Activated CD4-positive, alpha-beta memory T cell treated with anti-CD3 and anti-CD28 coated beads, Interleukin-2, amount 10 ng/mL, durations not matched to agents 7 days and 5 days (primary cell): ENCODE measurements around the gene CASTOR1. TPM values are rescaled to one million over a fixed set of nuclear protein-coding genes. Genes with fewer than 3 reads are reported as not detected.
A peak's percentile ranks its signal among the peaks of the same experiment; 100 is the strongest.

Experiments used
- CTCF ChIA-PET: fragments of 350-600 bp; sonication (Branson Sonifier 250); formaldehyde crosslinking; loops from one replicate; lab custom pipeline; 2021; ENCODE audit warnings: antibody characterized with exemption, inconsistent platforms; lab: Charles Lee
- POLR2A ChIA-PET: fragments of 350-600 bp; sonication (Branson Sonifier 250); formaldehyde crosslinking; loops from one replicate; lab custom pipeline; 2021; ENCODE audit warnings: antibody characterized with exemption; lab: Charles Lee
- DNase-seq: peaks from one replicate; pipeline ENCODE4 v3.0.0-alpha.2; 2020
- H3K27ac Mint-ChIP-seq: one replicate; pipeline ENCODE4 v1.8.0; 2021; ENCODE audit warnings: mild to moderate bottlenecking, mixed read lengths
- H3K27me3 Mint-ChIP-seq: one replicate; pipeline ENCODE4 v1.8.0; 2021; ENCODE audit warnings: mixed read lengths
- H3K36me3 Mint-ChIP-seq: one replicate; pipeline ENCODE4 v1.8.0; 2021; ENCODE audit warnings: low read depth, mixed read lengths
- H3K4me1 Mint-ChIP-seq: one replicate; pipeline ENCODE4 v1.8.0; 2021; ENCODE audit warnings: mixed read lengths
- H3K4me3 Mint-ChIP-seq: one replicate; pipeline ENCODE4 v1.8.0; 2021; ENCODE audit warnings: mild to moderate bottlenecking, mixed read lengths
- H3K9me3 Mint-ChIP-seq: one replicate; pipeline ENCODE4 v1.8.0; 2021; ENCODE audit warnings: mixed read lengths
- total RNA-seq, 2 experiments: library from RNA; stranded (reverse); gene quantifications; one replicate each; pipeline ENCODE4 v1.2.3, GENCODE V29; 2021

CASTOR1 gene
- total RNA-seq, 2 experiments from 2014 or later, result 14.2 to 14.6 TPM

GRCh38 chr22:30253205-30253852 is 36.0 kb downstream of the CASTOR1 start:
- H3K36me3 Mint-ChIP-seq, result no peaks in the 10 kb centered on the region
- no peaks in the 10 kb centered on the region for H3K9me3 Mint-ChIP-seq
- H3K4me3 Mint-ChIP-seq, result no peak overlapping the region
- no peak overlapping the region for H3K27ac Mint-ChIP-seq
- H3K27me3 Mint-ChIP-seq, result no peaks in the 10 kb centered on the region
- ChIA-PET CTCF (interaction anchor here (1.0 kb wide), 1 partner anchor 145 kb away, joined by 3 read pairs; no protein-coding TSS in a partner anchor), POLR2A (interaction anchor here (1.0 kb wide), 1 partner anchor 37 kb away, joined by 4 read pairs; no protein-coding TSS in a partner anchor)
- no peak for DNase-seq
- H3K4me1 Mint-ChIP-seq, result peaks cover 63% of the 10 kb centered on the region

- H3K9me3 Mint-ChIP-seq, result no peaks in the 10 kb centered on the region
- H3K27ac Mint-ChIP-seq, result no peak overlapping the region
- ChIA-PET POLR2A (interaction anchor here (1.0 kb wide), 1 partner anchor 38 kb away, joined by 4 read pairs; no protein-coding TSS in a partner anchor), CTCF (interaction anchor here (1.0 kb wide), 1 partner anchor 145 kb away, joined by 3 read pairs; no protein-coding TSS in a partner anchor)
- peaks cover 65% of the 10 kb centered on the region for H3K4me1 Mint-ChIP-seq
- no peaks in the 10 kb centered on the region for H3K36me3 Mint-ChIP-seq
- H3K27me3 Mint-ChIP-seq, result no peaks in the 10 kb centered on the region
- no peak overlapping the region for H3K4me3 Mint-ChIP-seq
- DNase-seq, result no peak
These were observed 36.7 kb downstream of the CASTOR1 start for GRCh38 chr22:30252411-30253204.

GRCh38 chr22:30251711-30252110 is 37.6 kb downstream of the CASTOR1 start:
- Mint-ChIP-seq H3K36me3 (no peaks in the 10 kb centered on the region), H3K27ac (no peak overlapping the region), H3K4me1 (peaks cover 72% of the 10 kb centered on the region), H3K9me3 (no peaks in the 10 kb centered on the region), H3K4me3 (no peak overlapping the region), H3K27me3 (no peaks in the 10 kb centered on the region)
- POLR2A ChIA-PET, result no interaction called here
- CTCF ChIA-PET, result interaction anchor here (1.0 to 1.4 kb wide), 3 partner anchors 74 to 163 kb away, joined by 3 to 8 read pairs (median 3); no protein-coding TSS in a partner anchor
- DNase-seq, result no peak

GRCh38 chr22:30250661-30251267 is 38.5 kb downstream of the CASTOR1 start:
- DNase-seq, result no peak
- no peak overlapping the region for H3K27ac Mint-ChIP-seq
- no peaks in the 10 kb centered on the region for H3K9me3 Mint-ChIP-seq
- H3K36me3 Mint-ChIP-seq, result peaks cover 4% of the 10 kb centered on the region
- H3K27me3 Mint-ChIP-seq, result no peaks in the 10 kb centered on the region
- no peak overlapping the region for H3K4me3 Mint-ChIP-seq
- H3K4me1 Mint-ChIP-seq, result peaks cover 70% of the 10 kb centered on the region
- ChIA-PET POLR2A (interaction anchor here (0.7 to 1.1 kb wide), 2 partner anchors 10 to 142 kb away, joined by 3 read pairs; no protein-coding TSS in a partner anchor), CTCF (interaction anchor here (1.0 to 1.4 kb wide), 3 partner anchors 73 to 162 kb away, joined by 3 to 8 read pairs (median 3); no protein-coding TSS in a partner anchor)

GRCh38 chr22:30250039-30250565 is 39.2 kb downstream of the CASTOR1 start:
- DNase-seq, result no peak
- Mint-ChIP-seq H3K27me3 (no peaks in the 10 kb centered on the region), H3K9me3 (no peaks in the 10 kb centered on the region), H3K36me3 (peaks cover 9% of the 10 kb centered on the region), H3K4me1 (peaks cover 74% of the 10 kb centered on the region), H3K27ac (no peak overlapping the region), H3K4me3 (no peak overlapping the region)
- ChIA-PET POLR2A (interaction anchor here (1.1 kb wide), 1 partner anchor 11 kb away, joined by 3 read pairs; no protein-coding TSS in a partner anchor), CTCF (interaction anchor here (1.4 kb wide), 1 partner anchor 142 kb away, joined by 8 read pairs; no protein-coding TSS in a partner anchor)

GRCh38 chr22:30249049-30250038 is 40.0 kb downstream of the CASTOR1 start:
- ChIA-PET POLR2A (interaction anchor here (1.1 kb wide), 1 partner anchor 12 kb away, joined by 3 read pairs; no protein-coding TSS in a partner anchor), CTCF (interaction anchor here (1.2 kb wide), 1 partner anchor 141 kb away, joined by 3 read pairs; no protein-coding TSS in a partner anchor)
- peaks cover 78% of the 10 kb centered on the region for H3K4me1 Mint-ChIP-seq
- no peak for DNase-seq
- no peak overlapping the region for H3K27ac Mint-ChIP-seq
- H3K4me3 Mint-ChIP-seq, result no peak overlapping the region
- no peaks in the 10 kb centered on the region for H3K27me3 Mint-ChIP-seq
- H3K9me3 Mint-ChIP-seq, result no peaks in the 10 kb centered on the region
- peaks cover 17% of the 10 kb centered on the region for H3K36me3 Mint-ChIP-seq

- no peaks in the 10 kb centered on the region for H3K27me3 Mint-ChIP-seq
- peak overlapping the region; percentile 19 for H3K27ac Mint-ChIP-seq
- peaks cover 25% of the 10 kb centered on the region for H3K36me3 Mint-ChIP-seq
- peaks cover 82% of the 10 kb centered on the region for H3K4me1 Mint-ChIP-seq
- ChIA-PET POLR2A (no interaction called here), CTCF (interaction anchor here (1.2 kb wide), 1 partner anchor 140 kb away, joined by 3 read pairs; no protein-coding TSS in a partner anchor)
- H3K4me3 Mint-ChIP-seq, result peak overlapping the region; percentile 8
- DNase-seq, result no peak
- no peaks in the 10 kb centered on the region for H3K9me3 Mint-ChIP-seq
These were observed 40.8 kb downstream of the CASTOR1 start for GRCh38 chr22:30248484-30248883.

- H3K36me3 Mint-ChIP-seq, result peaks cover 30% of the 10 kb centered on the region
- peaks cover 83% of the 10 kb centered on the region for H3K4me1 Mint-ChIP-seq
- no peaks in the 10 kb centered on the region for H3K27me3 Mint-ChIP-seq
- H3K27ac Mint-ChIP-seq, result peak overlapping the region; percentile 7
- H3K9me3 Mint-ChIP-seq, result no peaks in the 10 kb centered on the region
- peak overlapping the region; percentile 8 for H3K4me3 Mint-ChIP-seq
- DNase-seq, result no peak
- ChIA-PET CTCF (interaction anchor here (1.2 kb wide), 1 partner anchor 140 kb away, joined by 3 read pairs; no protein-coding TSS in a partner anchor), POLR2A (no interaction called here)
These were observed 41.3 kb downstream of the CASTOR1 start for GRCh38 chr22:30247974-30248373.

GRCh38 chr22:30247561-30247960 is 41.7 kb downstream of the CASTOR1 start:
- POLR2A ChIA-PET, result no interaction called here
- Mint-ChIP-seq H3K9me3 (no peaks in the 10 kb centered on the region), H3K4me1 (peaks cover 83% of the 10 kb centered on the region), H3K4me3 (peak overlapping the region; percentile 95), H3K36me3 (peaks cover 34% of the 10 kb centered on the region), H3K27me3 (no peaks in the 10 kb centered on the region), H3K27ac (no peak overlapping the region)
- no peak for DNase-seq
- CTCF ChIA-PET, result interaction anchor here (1.2 kb wide), 1 partner anchor 139 kb away, joined by 3 read pairs; no protein-coding TSS in a partner anchor

- peak; percentile 36 for DNase-seq
- Mint-ChIP-seq H3K9me3 (no peaks in the 10 kb centered on the region), H3K27ac (peak overlapping the region; percentile 68), H3K4me3 (peak overlapping the region; percentile 95), H3K27me3 (no peaks in the 10 kb centered on the region), H3K36me3 (peaks cover 38% of the 10 kb centered on the region), H3K4me1 (peaks cover 80% of the 10 kb centered on the region)
- CTCF ChIA-PET, result interaction anchor here (0.6 to 2.8 kb wide), 8 partner anchors 21 to 158 kb away, joined by 3 to 12 read pairs (median 5); no protein-coding TSS in a partner anchor
- POLR2A ChIA-PET, result interaction anchor here (0.6 to 4.0 kb wide), 7 partner anchors 12 to 132 kb away, joined by 3 to 35 read pairs (median 4); no protein-coding TSS in a partner anchor
These were observed 42.4 kb downstream of the CASTOR1 start for GRCh38 chr22:30246814-30247376.
